ENCODE results near the gene NEGR1. TPM values are rescaled to one million over a fixed set of nuclear protein-coding genes. Genes with fewer than 3 reads are reported as not detected.

Gene NEGR1
- total RNA-seq, 4 donors from 2014 or later: 4.1 to 12.4 (median 10.2) TPM

GRCh38 chr1:72034827-72035226 lies 247.5 kb downstream of the NEGR1 start:
- WGBS, 2 donors: 90 to 94% methylated on average over 9 of the region's 9 CpGs

GRCh38 chr1:72023063-72023930 lies 259.0 kb downstream of the NEGR1 start:
- DNase-seq: no peak
- Histone ChIP-seq H3K4me3 (replicated peaks in 1 of 3) (no peak overlapping the region), H3K27ac (no peak overlapping the region), H3K27me3 (no peaks in the 10 kb centered on the region), H3K4me1 (no peaks in the 10 kb centered on the region), H3K9me3 (no peaks in the 10 kb centered on the region), H3K36me3 (no peaks in the 10 kb centered on the region)
- WGBS, 2 donors: 39 to 45% methylated on average over 4 of the region's 4 CpGs
- TF ChIP-seq CTCF (IDR thresholded peaks at IDR 0.05) (no peak), POLR2A (IDR thresholded peaks at IDR 0.05) (no peak)
- intact Hi-C loops (cut with DNase I): no loop called here

More at GRCh38 chr1:72034827-72035226, 247.5 kb downstream of the NEGR1 start:
- intact Hi-C loops (cut with DNase I): no loop called here
- H3K9me3 ChIP-seq: no peaks in the 10 kb centered on the region
- no peaks in the 10 kb centered on the region for H3K27me3 ChIP-seq
- H3K4me3 ChIP-seq (replicated peaks in 1 of 3): no peak overlapping the region
- no peak for DNase-seq
- TF ChIP-seq POLR2A (IDR thresholded peaks at IDR 0.05): no peak
- TF ChIP-seq CTCF (IDR thresholded peaks at IDR 0.05): no peak
- no peaks in the 10 kb centered on the region for H3K4me1 ChIP-seq
- H3K27ac ChIP-seq: no peak overlapping the region
- no peaks in the 10 kb centered on the region for H3K36me3 ChIP-seq

DNA sequence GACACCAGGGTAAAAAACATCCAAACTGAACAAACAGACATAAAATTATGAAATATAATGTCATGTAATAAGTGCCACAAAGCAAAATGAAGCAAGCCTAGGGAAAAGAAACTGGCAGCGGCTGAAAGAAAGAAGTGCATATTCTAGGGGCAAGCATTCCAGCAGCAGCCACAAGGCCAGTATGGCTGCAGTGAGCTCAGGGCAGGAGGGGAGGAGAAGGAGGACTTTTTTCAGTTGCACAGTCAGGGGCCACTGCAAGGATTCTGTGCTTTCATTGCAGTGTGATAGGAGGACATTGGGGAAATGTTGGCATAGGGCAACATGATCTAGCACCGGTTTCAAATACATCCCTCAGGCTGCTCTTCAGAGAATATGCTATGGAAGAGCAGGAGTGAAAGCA lies 263.8 kb downstream of the NEGR1 start:
- Histone ChIP-seq H3K4me3 (replicated peaks in 1 of 3) (no peak overlapping the region), H3K4me1 (no peaks in the 10 kb centered on the region), H3K27ac (no peak overlapping the region), H3K9me3 (no peaks in the 10 kb centered on the region), H3K27me3 (no peaks in the 10 kb centered on the region), H3K36me3 (no peaks in the 10 kb centered on the region)
- intact Hi-C loops (cut with DNase I): no loop called here
- no peak for DNase-seq
- no peak for TF ChIP-seq POLR2A (IDR thresholded peaks at IDR 0.05)
- TF ChIP-seq CTCF (IDR thresholded peaks at IDR 0.05): no peak
- 85 to 94% methylated on average over 2 of the region's 2 CpGs for WGBS, 2 donors

DNA sequence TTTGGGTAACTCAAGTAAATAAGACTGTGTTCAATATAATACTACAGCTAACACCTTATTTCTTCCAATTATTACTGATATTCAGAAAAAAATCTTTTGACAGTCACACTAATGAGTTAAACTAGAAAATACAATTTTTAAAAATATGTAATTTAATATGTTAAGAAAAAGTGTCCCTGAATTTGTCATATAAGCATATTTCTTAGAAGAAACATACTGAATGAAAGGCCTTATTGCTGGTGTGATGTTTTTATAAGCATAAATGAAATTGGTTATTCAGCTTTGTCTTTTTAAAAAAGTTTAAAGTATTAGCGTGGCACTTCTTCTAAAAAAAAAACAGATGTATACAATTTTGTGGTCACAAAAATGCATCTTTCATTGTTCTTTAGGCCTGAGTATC lies 267.3 kb downstream of the NEGR1 start:
- no peaks in the 10 kb centered on the region for H3K27me3 ChIP-seq
- TF ChIP-seq POLR2A (IDR thresholded peaks at IDR 0.05) (no peak), CTCF (IDR thresholded peaks at IDR 0.05) (no peak)
- intact Hi-C loops (cut with DNase I): no loop called here
- H3K4me3 ChIP-seq (replicated peaks in 1 of 3): no peak overlapping the region
- WGBS, 2 donors: 93 to 94% methylated on average over 1 of the region's 1 CpG
- no peaks in the 10 kb centered on the region for H3K4me1 ChIP-seq
- no peak for DNase-seq
- H3K9me3 ChIP-seq: no peaks in the 10 kb centered on the region
- H3K36me3 ChIP-seq: no peaks in the 10 kb centered on the region
- H3K27ac ChIP-seq: no peak overlapping the region

GRCh38 chr1:72013161-72013560 lies 269.2 kb downstream of the NEGR1 start:
- DNase-seq: no peak
- 63 to 65% methylated on average over 1 of the region's 1 CpG for WGBS, 2 donors
- Histone ChIP-seq H3K4me3 (replicated peaks in 1 of 3) (no peak overlapping the region), H3K27ac (no peak overlapping the region), H3K9me3 (no peaks in the 10 kb centered on the region), H3K27me3 (no peaks in the 10 kb centered on the region), H3K4me1 (no peaks in the 10 kb centered on the region), H3K36me3 (no peaks in the 10 kb centered on the region)
- TF ChIP-seq POLR2A (IDR thresholded peaks at IDR 0.05) (no peak), CTCF (IDR thresholded peaks at IDR 0.05) (no peak)
- intact Hi-C loops (cut with DNase I): no loop called here

Data from thyroid gland (tissue), 4 donors.